GM10248 (cell line): Measurements from ENCODE around the gene CHKA.

Experiments
- CTCF ChIA-PET: fragments of 300-600 bp; sonication (Branson Sonifier 250); formaldehyde crosslinking; extraction: SDS; loops from one replicate; lab custom pipeline; 2021; ENCODE audit warnings: antibody characterized with exemption; lab: Yijun Ruan, JAX
- POLR2A ChIA-PET: fragments of 350-650 bp; sonication (Branson Sonifier 250); formaldehyde crosslinking; extraction: SDS; loops from one replicate; lab custom pipeline; 2020; ENCODE audit warnings: antibody characterized with exemption; lab: Yijun Ruan, JAX
- DNase-seq: peaks from one replicate; pipeline ENCODE4 v3.0.0; 2012; ENCODE audit errors: extremely low spot score
- CTCF ChIP-seq: IDR thresholded peaks from 2 replicates; pipeline ENCODE4 v1.5.1; 2012; ENCODE audit warnings: mild to moderate bottlenecking, low read depth; ENCODE audit errors: extremely low read depth, missing control alignments, control extremely low read depth

The CHKA gene

GRCh38 chr11:68047437-68048290 lies 73.5 kb downstream of the CHKA start:
- DNase-seq, result no peak
- ChIA-PET CTCF (no interaction called here), POLR2A (interaction anchor here (0.6 kb wide), 1 partner anchor 29 kb away, joined by 3 read pairs; no protein-coding TSS in a partner anchor)
- TF ChIP-seq CTCF, result no peak

DNA sequence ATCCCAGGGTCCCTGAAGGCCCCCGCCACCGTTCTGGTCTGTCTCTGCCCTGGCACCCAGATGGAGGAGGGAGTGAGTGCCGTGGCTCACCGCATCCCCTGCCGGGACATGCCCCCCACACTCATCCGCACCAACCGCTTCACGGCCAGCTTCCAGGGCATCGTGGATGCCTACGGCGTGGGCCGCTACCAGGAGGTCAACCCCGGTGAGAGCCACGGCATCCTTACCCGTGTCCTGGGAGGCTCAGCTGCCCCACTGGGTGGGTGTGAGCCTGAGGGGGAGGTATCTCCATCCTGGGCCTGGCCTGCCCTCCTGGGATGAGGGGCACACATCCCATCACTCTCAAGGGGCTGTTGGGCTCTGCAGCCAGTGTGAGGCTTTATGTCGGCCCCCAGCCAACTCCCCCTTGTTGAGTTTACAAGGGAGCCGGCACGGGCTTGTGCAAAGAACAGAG lies 76.3 kb downstream of the CHKA start:
- TF ChIP-seq CTCF, result no peak
- CTCF ChIA-PET, result interaction anchor here (1.1 kb wide), 1 partner anchor 15 kb away, joined by 3 read pairs; no protein-coding TSS in a partner anchor
- no peak for DNase-seq
- POLR2A ChIA-PET, result no interaction called here

DNA sequence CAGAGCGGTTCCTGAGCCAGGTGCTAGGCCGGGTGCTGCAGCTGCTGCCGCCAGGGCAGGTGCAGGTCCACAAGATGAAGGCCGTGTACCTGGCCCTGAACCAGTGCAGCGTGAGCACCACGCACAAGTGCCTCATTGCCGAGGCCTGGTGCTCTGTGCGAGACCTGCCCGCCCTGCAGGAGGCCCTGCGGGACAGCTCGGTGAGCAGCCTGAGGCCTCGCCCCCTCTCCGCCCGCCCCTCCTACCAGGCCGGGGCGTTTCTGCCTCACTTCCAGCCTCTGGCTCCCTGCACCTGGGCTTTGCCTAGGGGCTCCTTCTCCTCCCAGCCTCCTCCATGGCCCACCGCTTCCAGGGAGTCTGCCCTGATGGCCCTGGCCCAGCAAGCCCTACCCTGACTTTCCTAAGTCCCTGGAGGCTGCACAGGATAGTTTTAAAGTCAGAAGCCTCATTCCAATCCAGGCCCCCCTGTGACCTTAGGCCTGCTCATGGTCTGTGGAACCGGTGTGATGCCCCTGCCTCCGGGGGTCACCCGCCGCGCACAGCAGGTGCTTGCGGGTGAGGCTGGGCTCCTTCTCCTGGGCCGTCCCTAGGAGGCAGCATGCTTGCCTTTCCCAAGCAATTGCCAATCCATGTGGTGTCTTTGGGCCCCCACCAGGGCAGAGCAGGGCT lies 76.9 kb downstream of the CHKA start:
- POLR2A ChIA-PET, result interaction anchor here (1.8 kb wide), 1 partner anchor 8 kb away, joined by 5 read pairs; no protein-coding TSS in a partner anchor
- CTCF ChIA-PET, result no interaction called here
- DNase-seq, result no peak
- no peak for TF ChIP-seq CTCF

- no peak for TF ChIP-seq CTCF
- ChIA-PET POLR2A (interaction anchor here (0.6 to 1.8 kb wide), 2 partner anchors 9 to 69 kb away, joined by 5 to 8 read pairs; no protein-coding TSS in a partner anchor), CTCF (no interaction called here)
- no peak for DNase-seq
Measured at GRCh38 chr11:68043349-68044144, 77.6 kb downstream of the CHKA start.

GRCh38 chr11:68043029-68043348 lies 78.2 kb downstream of the CHKA start:
- TF ChIP-seq CTCF, result no peak
- no peak for DNase-seq
- CTCF ChIA-PET, result interaction anchor here (2.7 kb wide), 1 partner anchor 8 kb away, joined by 13 read pairs; no protein-coding TSS in a partner anchor
- POLR2A ChIA-PET, result interaction anchor here (1.8 kb wide), 1 partner anchor 10 kb away, joined by 5 read pairs; no protein-coding TSS in a partner anchor
